ENCODE measurements around the gene USP9Y.

The USP9Y gene

DNA sequence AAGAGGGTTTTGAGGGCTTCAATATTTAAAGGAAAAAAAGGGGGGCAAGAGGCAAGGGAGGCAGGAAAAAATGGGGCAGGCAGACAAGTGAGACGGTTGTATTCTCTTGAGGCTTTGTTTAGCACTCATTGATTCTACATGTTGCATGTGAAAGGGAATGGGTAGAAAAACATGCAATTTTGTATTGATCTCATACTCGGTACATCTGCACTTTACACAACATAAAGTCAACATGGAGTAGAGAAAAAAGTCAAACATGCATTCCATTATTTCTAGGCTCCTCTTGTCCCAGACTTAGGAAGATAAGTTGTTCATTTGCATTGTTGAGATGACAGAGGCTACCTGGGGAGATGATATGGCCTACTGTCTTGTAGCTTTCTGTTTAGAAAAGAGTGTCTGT is 166.9 kb downstream of the USP9Y start:
- H3K4me3 ChIP-seq (ENCODE audit: low read length) = no peak overlapping the region
- no peak overlapping the region for H3K27ac ChIP-seq (ENCODE audit: low read length)
- H4K20me1 ChIP-seq (ENCODE audit: insufficient read depth, low read length) = no peaks in the 10 kb centered on the region
- H3K4me1 ChIP-seq (ENCODE audit: low read length) = no peaks in the 10 kb centered on the region
- no peaks in the 10 kb centered on the region for H3K27me3 ChIP-seq (ENCODE audit: low read depth, low read length)
- TF ChIP-seq, protein P1, sequence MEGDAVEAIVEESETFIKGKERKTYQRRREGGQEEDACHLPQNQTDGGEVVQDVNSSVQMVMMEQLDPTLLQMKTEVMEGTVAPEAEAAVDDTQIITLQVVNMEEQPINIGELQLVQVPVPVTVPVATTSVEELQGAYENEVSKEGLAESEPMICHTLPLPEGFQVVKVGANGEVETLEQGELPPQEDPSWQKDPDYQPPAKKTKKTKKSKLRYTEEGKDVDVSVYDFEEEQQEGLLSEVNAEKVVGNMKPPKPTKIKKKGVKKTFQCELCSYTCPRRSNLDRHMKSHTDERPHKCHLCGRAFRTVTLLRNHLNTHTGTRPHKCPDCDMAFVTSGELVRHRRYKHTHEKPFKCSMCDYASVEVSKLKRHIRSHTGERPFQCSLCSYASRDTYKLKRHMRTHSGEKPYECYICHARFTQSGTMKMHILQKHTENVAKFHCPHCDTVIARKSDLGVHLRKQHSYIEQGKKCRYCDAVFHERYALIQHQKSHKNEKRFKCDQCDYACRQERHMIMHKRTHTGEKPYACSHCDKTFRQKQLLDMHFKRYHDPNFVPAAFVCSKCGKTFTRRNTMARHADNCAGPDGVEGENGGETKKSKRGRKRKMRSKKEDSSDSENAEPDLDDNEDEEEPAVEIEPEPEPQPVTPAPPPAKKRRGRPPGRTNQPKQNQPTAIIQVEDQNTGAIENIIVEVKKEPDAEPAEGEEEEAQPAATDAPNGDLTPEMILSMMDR (IDR thresholded peaks at IDR 0.05; ENCODE audit: low read depth, low read length) = no peak
- no peak for TF ChIP-seq EZH2phosphoT487 (IDR thresholded peaks at IDR 0.05; ENCODE audit: low read depth)
- H3K9ac ChIP-seq (ENCODE audit: low read length) = no peak overlapping the region
- no peaks in the 10 kb centered on the region for H3K9me3 ChIP-seq (ENCODE audit: insufficient read depth, low read length)
- H3K79me2 ChIP-seq (ENCODE audit: low read length) = no peaks in the 10 kb centered on the region
- no peak overlapping the region for H2AFZ ChIP-seq (ENCODE audit: low read depth, low read length)
- no peaks in the 10 kb centered on the region for H3K36me3 ChIP-seq (replicated peaks; ENCODE audit: low read depth, low read length)
- no peak overlapping the region for H3K4me2 ChIP-seq (ENCODE audit: low read length)

DNA sequence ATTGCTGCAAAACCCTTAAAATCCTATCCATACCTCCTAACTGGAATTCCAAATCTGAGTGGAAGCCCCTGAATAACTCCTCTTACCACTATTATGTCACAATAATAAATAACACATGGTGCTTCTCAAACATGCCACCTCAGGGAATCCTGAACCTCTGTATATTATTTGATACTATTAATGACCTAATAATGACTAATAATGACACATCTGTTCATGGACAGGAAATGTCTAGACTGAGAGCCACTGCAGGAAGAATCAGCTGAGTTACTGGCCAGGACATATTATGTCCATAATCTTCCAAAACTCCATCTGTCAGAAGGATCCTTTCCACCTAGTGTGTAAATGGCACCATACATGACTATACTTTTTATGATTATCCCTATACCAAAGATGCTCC is 195.9 kb downstream of the USP9Y start:
- Histone ChIP-seq H3K27me3 (ENCODE audit: low read depth, low read length) (no peaks in the 10 kb centered on the region), H3K27ac (ENCODE audit: low read length) (no peak overlapping the region), H3K36me3 (replicated peaks; ENCODE audit: low read depth, low read length) (no peaks in the 10 kb centered on the region), H3K4me3 (ENCODE audit: low read length) (no peak overlapping the region), H3K9me3 (ENCODE audit: insufficient read depth, low read length) (no peaks in the 10 kb centered on the region), H3K4me2 (ENCODE audit: low read length) (no peak overlapping the region), H3K79me2 (ENCODE audit: low read length) (no peaks in the 10 kb centered on the region), H4K20me1 (ENCODE audit: insufficient read depth, low read length) (no peaks in the 10 kb centered on the region), H3K4me1 (ENCODE audit: low read length) (no peaks in the 10 kb centered on the region), H2AFZ (ENCODE audit: low read depth, low read length) (no peak overlapping the region), H3K9ac (ENCODE audit: low read length) (no peak overlapping the region)
- no peak for TF ChIP-seq EZH2phosphoT487 (IDR thresholded peaks at IDR 0.05; ENCODE audit: low read depth)
- TF ChIP-seq, protein P1 (IDR thresholded peaks at IDR 0.05; ENCODE audit: low read depth, low read length) = no peak

DNA sequence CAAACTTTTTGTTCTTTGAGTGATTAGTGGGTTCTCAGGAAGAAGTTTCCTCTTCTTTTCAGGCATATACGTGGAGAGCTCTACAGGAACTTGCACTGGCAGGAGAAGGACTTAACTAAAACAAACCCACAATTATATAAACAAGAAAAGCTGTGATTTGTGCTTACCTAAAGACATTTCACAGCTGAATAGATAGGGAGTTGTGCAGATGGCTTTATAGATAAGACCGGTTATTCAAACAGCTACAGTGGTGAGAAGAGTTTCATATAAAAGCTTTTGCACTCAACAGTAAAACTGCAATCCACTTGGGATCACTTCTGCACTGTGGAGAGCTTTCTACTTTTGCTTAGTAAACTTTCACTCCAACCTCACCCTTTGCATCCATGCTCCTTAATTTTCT is 197.6 kb downstream of the USP9Y start:
- Histone ChIP-seq H3K79me2 (ENCODE audit: low read length) (no peaks in the 10 kb centered on the region), H3K27me3 (ENCODE audit: low read depth, low read length) (no peaks in the 10 kb centered on the region), H3K27ac (ENCODE audit: low read length) (no peak overlapping the region), H3K9ac (ENCODE audit: low read length) (no peak overlapping the region), H3K4me3 (ENCODE audit: low read length) (no peak overlapping the region), H4K20me1 (ENCODE audit: insufficient read depth, low read length) (no peaks in the 10 kb centered on the region), H3K4me2 (ENCODE audit: low read length) (no peak overlapping the region), H3K4me1 (ENCODE audit: low read length) (no peaks in the 10 kb centered on the region), H3K36me3 (replicated peaks; ENCODE audit: low read depth, low read length) (no peaks in the 10 kb centered on the region), H2AFZ (ENCODE audit: low read depth, low read length) (no peak overlapping the region), H3K9me3 (ENCODE audit: insufficient read depth, low read length) (no peaks in the 10 kb centered on the region)
- TF ChIP-seq, protein P1 (IDR thresholded peaks at IDR 0.05; ENCODE audit: low read depth, low read length) = no peak
- no peak for TF ChIP-seq EZH2phosphoT487 (IDR thresholded peaks at IDR 0.05; ENCODE audit: low read depth)

- Histone ChIP-seq H3K79me2 (ENCODE audit: low read length) (peaks cover 58% of the 10 kb centered on the region), H3K9me3 (ENCODE audit: insufficient read depth, low read length) (no peaks in the 10 kb centered on the region), H3K36me3 (replicated peaks; ENCODE audit: low read depth, low read length) (peaks cover 28% of the 10 kb centered on the region), H2AFZ (ENCODE audit: low read depth, low read length) (peak within 1 kb of the TSS; percentile 94), H3K4me1 (ENCODE audit: low read length) (peaks cover 19% of the 10 kb centered on the region), H3K27me3 (ENCODE audit: low read depth, low read length) (no peaks in the 10 kb centered on the region), H3K27ac (ENCODE audit: low read length) (peak within 1 kb of the TSS; percentile 96), H3K4me2 (ENCODE audit: low read length) (peak within 1 kb of the TSS; percentile 87), H3K4me3 (ENCODE audit: low read length) (peak within 1 kb of the TSS; percentile 98), H3K9ac (ENCODE audit: low read length) (peak within 1 kb of the TSS; percentile 98), H4K20me1 (ENCODE audit: insufficient read depth, low read length) (peaks cover 43% of the 10 kb centered on the region)
- TF ChIP-seq, protein P1 (IDR thresholded peaks at IDR 0.05; ENCODE audit: low read depth, low read length) = no peak
- no peak for TF ChIP-seq EZH2phosphoT487 (IDR thresholded peaks at IDR 0.05; ENCODE audit: low read depth)
Measured at GRCh38 chrY:12904618-12905516, 203.8 kb downstream of the USP9Y start, which contains the start of gene DDX3Y. TSS of gene DDX3Y (plus strand) at chrY:12904868. CDS start at chrY:12904937, 69 bp downstream.
